ENCODE measurements around the gene CCN5. TPM values are rescaled to one million over a fixed set of nuclear protein-coding genes. Genes with fewer than 3 reads are reported as not detected.

CCN5 gene
- total RNA-seq, 1 donor from 2014 or later, result not detected

DNA sequence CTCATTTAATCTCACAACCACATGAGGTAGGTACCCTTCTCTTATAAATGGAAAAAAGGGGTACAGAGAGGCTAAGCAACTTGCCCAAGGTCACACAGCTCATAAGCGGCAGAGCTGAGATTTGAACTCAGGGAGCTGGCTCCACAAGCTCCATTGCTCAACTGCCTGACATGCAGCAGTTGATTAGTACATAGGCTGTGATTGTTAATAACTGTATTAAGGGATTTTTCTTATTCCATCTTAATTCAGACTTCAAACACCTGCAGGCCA lies 6.6 kb downstream of the CCN5 start:
- H3K27me3 ChIP-seq (ENCODE audit: control insufficient read depth, insufficient read depth, low read length), result no peaks in the 10 kb centered on the region
- no peak for TF ChIP-seq CTCF (IDR thresholded peaks at IDR 0.05; ENCODE audit: insufficient read depth, low read length, severe bottlenecking)
- DNase-seq (ENCODE audit: low read depth) (no peak), FAIRE-seq (no peak)
- no peaks in the 10 kb centered on the region for H3K36me3 ChIP-seq (ENCODE audit: control insufficient read depth, insufficient read depth, low read length)
- H3K4me3 ChIP-seq (ENCODE audit: low read depth, low read length), result no peak overlapping the region

GRCh38 chr20:44722990-44723389 lies 7.8 kb downstream of the CCN5 start:
- no peak for TF ChIP-seq CTCF (IDR thresholded peaks at IDR 0.05; ENCODE audit: insufficient read depth, low read length, severe bottlenecking)
- DNase-seq (ENCODE audit: low read depth) (no peak), FAIRE-seq (no peak)
- H3K4me3 ChIP-seq (ENCODE audit: low read depth, low read length), result no peak overlapping the region
- no peaks in the 10 kb centered on the region for H3K36me3 ChIP-seq (ENCODE audit: control insufficient read depth, insufficient read depth, low read length)
- no peaks in the 10 kb centered on the region for H3K27me3 ChIP-seq (ENCODE audit: control insufficient read depth, insufficient read depth, low read length)

DNA sequence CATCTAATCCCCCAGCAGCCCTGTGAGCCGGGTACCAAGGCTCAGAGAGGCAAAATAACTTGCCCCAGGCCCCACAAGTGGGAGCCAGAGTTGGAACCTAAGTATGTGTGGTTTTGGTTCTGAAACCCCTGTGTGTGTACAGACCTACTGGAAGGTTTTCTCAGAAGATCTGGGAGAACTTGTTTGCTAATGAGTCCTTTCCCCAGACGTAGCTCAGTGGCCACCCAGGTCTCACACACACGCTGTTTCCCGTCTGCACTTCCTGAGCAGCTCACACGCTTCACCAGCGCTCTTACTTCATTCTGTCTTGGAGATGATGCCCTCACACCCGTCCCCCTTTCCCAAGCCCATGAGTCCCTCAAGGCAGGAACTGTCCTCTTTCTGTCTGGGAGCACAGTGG lies 8.2 kb downstream of the CCN5 start:
- no peaks in the 10 kb centered on the region for H3K27me3 ChIP-seq (ENCODE audit: control insufficient read depth, insufficient read depth, low read length)
- DNase-seq (ENCODE audit: low read depth) (no peak), FAIRE-seq (no peak)
- H3K36me3 ChIP-seq (ENCODE audit: control insufficient read depth, insufficient read depth, low read length), result no peaks in the 10 kb centered on the region
- TF ChIP-seq CTCF (IDR thresholded peaks at IDR 0.05; ENCODE audit: insufficient read depth, low read length, severe bottlenecking), result no peak
- no peak overlapping the region for H3K4me3 ChIP-seq (ENCODE audit: low read depth, low read length)

GRCh38 chr20:44723798-44724362 lies 8.7 kb downstream of the CCN5 start:
- no peak for DNase-seq (ENCODE audit: low read depth)
- Histone ChIP-seq H3K27me3 (ENCODE audit: control insufficient read depth, insufficient read depth, low read length) (no peaks in the 10 kb centered on the region), H3K4me3 (ENCODE audit: low read depth, low read length) (no peak overlapping the region), H3K36me3 (ENCODE audit: control insufficient read depth, insufficient read depth, low read length) (no peaks in the 10 kb centered on the region)
- no peak for TF ChIP-seq CTCF (IDR thresholded peaks at IDR 0.05; ENCODE audit: insufficient read depth, low read length, severe bottlenecking)
- FAIRE-seq, result no peak

- Histone ChIP-seq H3K27me3 (ENCODE audit: control insufficient read depth, insufficient read depth, low read length) (no peaks in the 10 kb centered on the region), H3K36me3 (ENCODE audit: control insufficient read depth, insufficient read depth, low read length) (no peaks in the 10 kb centered on the region), H3K4me3 (ENCODE audit: low read depth, low read length) (no peak overlapping the region)
- FAIRE-seq, result no peak
- no peak for DNase-seq (ENCODE audit: low read depth)
- no peak for TF ChIP-seq CTCF (IDR thresholded peaks at IDR 0.05; ENCODE audit: insufficient read depth, low read length, severe bottlenecking)
Observed at GRCh38 chr20:44724423-44725091, 9.4 kb downstream of the CCN5 start.

GRCh38 chr20:44725837-44726236 lies 10.7 kb downstream of the CCN5 start:
- no peak for TF ChIP-seq CTCF (IDR thresholded peaks at IDR 0.05; ENCODE audit: insufficient read depth, low read length, severe bottlenecking)
- H3K36me3 ChIP-seq (ENCODE audit: control insufficient read depth, insufficient read depth, low read length), result no peaks in the 10 kb centered on the region
- DNase-seq (ENCODE audit: low read depth) (no peak), FAIRE-seq (no peak)
- no peaks in the 10 kb centered on the region for H3K27me3 ChIP-seq (ENCODE audit: control insufficient read depth, insufficient read depth, low read length)
- no peak overlapping the region for H3K4me3 ChIP-seq (ENCODE audit: low read depth, low read length)
